LHCN-M2 (cell line): ENCODE data around the gene CPB2. TPM values are rescaled to one million over a fixed set of nuclear protein-coding genes. Genes with fewer than 3 reads are reported as not detected.

Experiments
- DNase-seq: peaks from one replicate; pipeline ENCODE4 v3.0.0-alpha.2; 2012; ENCODE audit warnings: low read depth
- total RNA-seq: library from RNA; depleted of rRNA; stranded (reverse); fragments of >200 nt; gene quantifications from 2 replicates; pipeline ENCODE4 v1.2.3, GENCODE V29; 2014

CPB2 gene
- total RNA-seq, 1 experiment from 2014 or later: not detected

GRCh38 chr13:46126552-46127357 is 21.9 kb upstream of the CPB2 start:
- DNase-seq: peak; percentile 59

GRCh38 chr13:46126056-46126455 is 21.2 kb upstream of the CPB2 start:
- no peak for DNase-seq

- DNase-seq: no peak
Observed at GRCh38 chr13:46124967-46125933, 20.4 kb upstream of the CPB2 start.

GRCh38 chr13:46124531-46124966 is 19.7 kb upstream of the CPB2 start:
- DNase-seq: no peak

- DNase-seq: no peak
Observed at GRCh38 chr13:46122304-46122703, 17.5 kb upstream of the CPB2 start.

GRCh38 chr13:46121597-46122163 is 16.8 kb upstream of the CPB2 start:
- no peak for DNase-seq

GRCh38 chr13:46121033-46121432 is 16.2 kb upstream of the CPB2 start:
- no peak for DNase-seq

- DNase-seq: peak; percentile 53
Observed at GRCh38 chr13:46119883-46120614, 15.2 kb upstream of the CPB2 start.

GRCh38 chr13:46116653-46117502 is 12.0 kb upstream of the CPB2 start:
- DNase-seq: no peak

GRCh38 chr13:46114613-46115012 is 9.8 kb upstream of the CPB2 start:
- DNase-seq: no peak

- DNase-seq: peak; percentile 6
Observed at GRCh38 chr13:46113596-46113995, 8.8 kb upstream of the CPB2 start.

GRCh38 chr13:46111151-46111550 is 6.3 kb upstream of the CPB2 start:
- DNase-seq: no peak

- DNase-seq: no peak
Observed at GRCh38 chr13:46109451-46109850, 4.6 kb upstream of the CPB2 start.

- no peak for DNase-seq
Observed at GRCh38 chr13:46106839-46107371, 2.1 kb upstream of the CPB2 start.

- DNase-seq: no peak
Observed at GRCh38 chr13:46103037-46103436, 1.8 kb downstream of the CPB2 start.

GRCh38 chr13:46102255-46102605 is 2.6 kb downstream of the CPB2 start:
- no peak for DNase-seq

GRCh38 chr13:46101484-46102254 is 3.2 kb downstream of the CPB2 start:
- DNase-seq: no peak

- DNase-seq: no peak
Observed at GRCh38 chr13:46101002-46101401, 3.8 kb downstream of the CPB2 start.

- DNase-seq: peak; percentile 22
Observed at GRCh38 chr13:46100191-46100815, 4.5 kb downstream of the CPB2 start.
